HG03196 (cell line): ENCODE results near the gene PPP1R3D.
"Not testable (repeated sequence)": the region's sequence is repeated elsewhere in the genome, so short reads cannot be mapped to it uniquely, and the experiment has no call there.

Experiments used
- ATAC-seq: cut with Tn5 transposase; IDR thresholded peaks from one replicate; pipeline ENCODE4 v1.9.1; 2021; ENCODE audit not compliant: unreplicated experiment

The PPP1R3D gene

GRCh38 chr20:59925899-59926298 is 14.2 kb downstream of the PPP1R3D start:
- ATAC-seq: no peak

GRCh38 chr20:59925359-59925758 is 14.7 kb downstream of the PPP1R3D start:
- ATAC-seq: no peak

DNA sequence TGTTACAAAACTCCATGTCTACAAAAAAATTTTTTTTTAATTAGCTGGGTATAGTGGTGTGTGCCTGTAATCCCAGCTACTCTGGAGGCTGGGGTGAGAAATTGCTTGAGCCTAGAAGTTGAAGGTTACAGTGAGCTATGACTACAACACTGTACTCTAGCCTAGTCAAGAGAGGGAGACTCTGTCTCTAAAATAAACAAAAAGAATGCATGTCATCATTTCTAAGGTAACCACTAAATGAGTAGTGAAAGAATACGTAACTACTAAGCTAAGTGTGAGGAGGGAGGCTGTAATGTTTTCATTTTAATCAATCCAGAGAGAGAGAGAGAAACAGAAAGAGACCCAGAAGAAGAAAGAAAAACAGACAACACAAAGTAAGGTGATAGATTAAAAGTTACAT is 16.6 kb downstream of the PPP1R3D start:
- ATAC-seq: no peak

DNA sequence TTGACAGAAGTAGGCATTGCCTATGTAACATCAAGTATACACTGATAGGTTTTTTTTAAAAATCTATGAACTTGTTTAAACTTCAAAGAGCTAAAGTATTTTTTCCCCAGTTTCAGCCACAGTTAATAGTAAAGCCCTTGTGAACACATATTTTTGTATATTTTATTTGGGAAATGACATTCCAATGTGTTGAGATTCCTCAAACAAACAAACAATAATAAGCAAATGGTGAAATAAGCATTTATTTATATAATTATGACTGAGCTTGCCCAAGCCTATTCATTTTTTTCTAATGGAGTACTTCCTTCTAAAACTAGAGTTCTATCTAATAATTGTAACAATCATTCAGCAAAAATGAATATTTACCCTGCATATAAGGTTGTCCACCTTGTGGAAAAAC is 19.2 kb downstream of the PPP1R3D start:
- no peak for ATAC-seq

- ATAC-seq: no peak
Observed at GRCh38 chr20:59912609-59913008, 27.5 kb downstream of the PPP1R3D start.

DNA sequence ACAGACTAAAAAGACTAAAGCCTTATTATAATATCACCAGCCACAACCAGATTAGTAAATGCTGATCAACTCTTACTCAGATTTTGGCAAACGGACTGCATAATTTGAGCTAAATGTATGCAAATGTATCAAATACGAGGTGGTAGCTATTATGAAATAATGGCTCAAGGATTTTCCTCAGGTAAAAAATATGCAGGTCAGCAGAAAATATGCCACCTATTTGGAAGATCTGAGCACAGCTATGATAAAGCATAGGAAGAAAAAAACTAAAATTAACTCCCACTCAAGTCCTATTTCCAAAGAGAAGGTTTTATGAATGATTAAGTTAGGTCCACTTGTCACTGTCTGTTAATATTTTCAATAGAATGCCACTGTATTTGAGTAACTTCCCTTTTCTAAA is 29.1 kb downstream of the PPP1R3D start:
- no peak for ATAC-seq

- ATAC-seq: no peak
Observed at GRCh38 chr20:59908855-59909254, 31.2 kb downstream of the PPP1R3D start.

DNA sequence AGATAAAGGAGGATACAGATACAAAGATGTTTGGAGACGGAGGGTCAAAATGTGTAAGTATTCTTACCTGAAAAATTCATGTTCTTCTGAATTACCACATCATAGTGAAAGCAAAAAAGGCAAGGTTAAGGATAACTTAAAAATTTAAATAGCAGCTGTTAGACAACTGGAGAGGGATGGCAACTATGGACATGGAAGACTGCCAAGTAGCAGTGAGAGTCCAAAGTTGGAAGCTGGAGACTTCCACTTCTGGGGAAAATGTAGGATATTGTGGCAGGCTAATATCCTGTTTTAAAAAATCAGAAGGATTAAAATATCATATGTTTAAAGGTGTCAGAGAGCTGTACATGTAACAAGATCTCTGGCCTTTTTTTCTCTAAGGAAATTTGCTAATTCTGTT is 36.5 kb downstream of the PPP1R3D start:
- ATAC-seq: no peak

DNA sequence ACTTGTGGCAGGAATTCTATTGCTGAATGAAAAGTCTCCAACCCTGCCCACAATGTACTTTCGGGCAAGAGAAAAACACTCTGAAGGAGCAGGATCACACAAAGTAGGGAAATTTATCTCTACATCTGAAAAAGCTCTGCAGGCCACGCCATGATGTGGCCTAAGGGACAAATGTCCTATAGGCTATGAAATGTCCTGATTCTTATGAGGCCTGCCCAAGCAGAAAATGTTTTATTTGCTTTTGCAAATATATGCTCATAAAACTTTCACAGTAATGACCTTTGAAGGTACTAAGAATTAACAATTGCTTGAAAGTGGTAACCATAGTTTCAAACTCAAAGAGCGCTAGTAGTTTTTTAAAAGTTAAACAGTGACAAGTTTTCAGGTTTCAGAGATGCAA is 37.6 kb downstream of the PPP1R3D start:
- ATAC-seq: no peak

GRCh38 chr20:59895908-59896307 is 44.2 kb downstream of the PPP1R3D start:
- no peak for ATAC-seq

DNA sequence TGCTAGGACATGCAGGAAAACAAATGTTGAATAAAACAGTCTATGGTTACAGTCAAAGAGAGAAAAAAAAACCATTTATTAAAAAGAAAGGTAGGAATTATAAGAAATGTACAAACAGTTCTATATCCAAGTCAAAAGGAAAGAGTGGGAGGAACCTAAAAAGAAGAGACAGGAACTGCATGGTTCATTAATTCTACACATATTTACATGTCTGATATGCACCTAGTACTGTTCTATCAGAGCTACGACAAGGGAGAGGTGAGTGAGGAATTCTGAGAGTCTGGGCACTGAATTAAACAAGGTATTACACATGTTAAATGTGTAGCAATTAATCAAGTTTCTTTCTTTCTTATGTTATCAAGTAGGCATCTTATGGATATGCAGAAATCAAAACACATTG is 48.5 kb downstream of the PPP1R3D start:
- ATAC-seq: no peak

DNA sequence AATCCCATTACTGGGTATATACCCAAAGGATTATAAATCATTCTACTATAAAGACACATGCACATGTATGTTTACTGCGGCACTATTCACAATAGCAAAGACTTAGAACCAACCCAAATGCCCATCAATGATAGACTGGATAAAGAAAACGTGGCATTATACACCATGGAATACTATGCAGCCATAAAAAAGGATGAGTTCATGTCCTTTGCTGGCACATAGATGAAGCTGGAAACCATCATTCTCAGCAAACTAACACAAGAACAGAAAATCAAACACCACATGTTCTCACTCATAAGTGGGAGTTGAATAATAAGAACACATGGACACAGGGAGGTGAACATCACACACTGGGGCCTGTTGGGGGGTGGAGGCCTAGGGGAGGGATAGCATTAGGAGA is 50.1 kb downstream of the PPP1R3D start:
- not testable (repeated sequence) for ATAC-seq

- no peak for ATAC-seq
Observed at GRCh38 chr20:59888050-59888449, 52.1 kb downstream of the PPP1R3D start.
